Measurements from ENCODE around the gene USP38.

DNA sequence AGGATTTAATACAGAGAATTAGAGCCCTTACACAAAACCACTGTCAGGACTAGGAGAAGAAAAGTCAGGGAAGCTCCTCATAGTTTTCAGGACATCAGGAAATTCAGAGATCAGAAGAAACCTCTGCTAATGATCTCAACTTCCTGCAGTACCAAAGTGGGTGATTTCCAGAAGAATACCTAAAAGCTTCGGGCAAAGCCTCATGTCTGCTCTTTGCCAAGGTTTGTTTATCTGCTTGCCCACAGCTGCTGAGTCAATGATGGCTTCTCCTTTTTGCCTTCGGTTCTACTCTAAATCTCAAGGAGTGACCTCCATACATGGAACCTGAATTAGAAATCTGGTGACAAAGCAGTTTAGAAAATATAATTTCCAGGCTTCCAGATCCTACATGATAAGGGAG lies 68.4 kb downstream of the USP38 start:
- TF ChIP-seq POLR2A (IDR thresholded peaks at IDR 0.05; ENCODE audit: low read depth, low read length) (no peak), CTCF (IDR thresholded peaks at IDR 0.05; ENCODE audit: extremely low read depth in 1 of 2, insufficient read depth in 1 of 2, low read depth in 1 of 2, low read length in 2 of 2) (no peak), EZH2 (IDR thresholded peaks at IDR 0.05; ENCODE audit: borderline replicate concordance, low read depth, low read length, severe bottlenecking) (no peak)
